Common myeloid progenitor, CD34-positive (primary cell): ENCODE results near the gene RAB11FIP3.

Source experiments
- CTCF ChIA-PET: fragments of 350-600 bp; sonication (Branson Sonifier 250); formaldehyde crosslinking; loops from one replicate; lab custom pipeline; 2021; ENCODE audit warnings: antibody characterized with exemption; lab: Charles Lee
- POLR2A ChIA-PET: fragments of 350-600 bp; sonication (Branson Sonifier 250); formaldehyde crosslinking; loops from one replicate; lab custom pipeline; 2021; ENCODE audit warnings: antibody characterized with exemption; lab: Charles Lee
- DNase-seq, 3 donors: peaks; one replicate each; pipeline versions ENCODE4 v3.0.0 to v3.0.0-alpha.2; 2013
- H3K27ac ChIP-seq, 2 experiments: 1 replicate in 1 of 2; 2 replicates in 1 of 2; pipeline ENCODE4 v1.7.0; 2013; ENCODE audit warnings: inconsistent platforms in 2 of 2, low read length in 2 of 2, mild to moderate bottlenecking in 2 of 2, low read depth in 1 of 2, moderate library complexity in 1 of 2; ENCODE audit not compliant: severe bottlenecking in 2 of 2, insufficient read depth in 1 of 2, poor library complexity in 1 of 2
- H3K27me3 ChIP-seq, 5 experiments: replicated peaks in 2 of 5; 1 replicate in 3 of 5; 2 replicates in 2 of 5; pipeline versions ENCODE4 v1.6.1 to v1.7.0; 2013; ENCODE audit warnings: low read length in 4 of 5, mild to moderate bottlenecking in 2 of 5, moderate library complexity in 2 of 5, inconsistent platforms in 1 of 5; ENCODE audit not compliant: insufficient read depth in 5 of 5, control insufficient read depth in 4 of 5
- H3K36me3 ChIP-seq, 4 experiments: 1 replicate in 2 of 4; 2 replicates in 2 of 4; pipeline versions ENCODE4 v1.6.1 to v1.7.0; 2013; ENCODE audit warnings: low read length in 3 of 4, control low read depth in 1 of 4, mild to moderate bottlenecking in 1 of 4; ENCODE audit not compliant: control insufficient read depth in 4 of 4, insufficient read depth in 4 of 4
- H3K4me1 ChIP-seq, 4 experiments: 1 replicate in 3 of 4; 2 replicates in 1 of 4; pipeline versions ENCODE4 v1.6.1 to v1.7.1; 2013; ENCODE audit warnings: low read length in 3 of 4, mild to moderate bottlenecking in 3 of 4, control low read depth in 1 of 4, inconsistent platforms in 1 of 4, moderate library complexity in 1 of 4; ENCODE audit not compliant: control insufficient read depth in 4 of 4, insufficient read depth in 4 of 4; ENCODE audit errors: control extremely low read depth in 1 of 4
- H3K4me3 ChIP-seq, 7 experiments: 1 replicate in 4 of 7; 2 replicates in 3 of 7; pipeline versions ENCODE4 v1.5.1 to v1.7.0; 2013; ENCODE audit warnings: mild to moderate bottlenecking in 7 of 7, low read length in 6 of 7, moderate library complexity in 6 of 7, inconsistent platforms in 2 of 7, low read depth in 2 of 7, control low read depth in 1 of 7; ENCODE audit not compliant: insufficient read depth in 4 of 7, control insufficient read depth in 1 of 7; ENCODE audit errors: extremely low read depth in 1 of 7
- H3K9me3 ChIP-seq, 5 experiments: 1 replicate in 4 of 5; 2 replicates in 1 of 5; pipeline versions ENCODE4 v1.6.1 to v1.7.1; 2013; ENCODE audit warnings: low read length in 4 of 5, mild to moderate bottlenecking in 2 of 5, inconsistent platforms in 1 of 5, low read depth in 1 of 5, moderate library complexity in 1 of 5; ENCODE audit not compliant: control insufficient read depth in 4 of 5, insufficient read depth in 2 of 5; ENCODE audit errors: control extremely low read depth in 1 of 5
- WGBS: methylation state at CpG from one replicate; pipeline ENCODE4 v1.1.5; 2013; ENCODE audit not compliant: insufficient coverage; 5-methylcytosine and 5-hydroxymethylcytosine counted together

Gene RAB11FIP3

DNA sequence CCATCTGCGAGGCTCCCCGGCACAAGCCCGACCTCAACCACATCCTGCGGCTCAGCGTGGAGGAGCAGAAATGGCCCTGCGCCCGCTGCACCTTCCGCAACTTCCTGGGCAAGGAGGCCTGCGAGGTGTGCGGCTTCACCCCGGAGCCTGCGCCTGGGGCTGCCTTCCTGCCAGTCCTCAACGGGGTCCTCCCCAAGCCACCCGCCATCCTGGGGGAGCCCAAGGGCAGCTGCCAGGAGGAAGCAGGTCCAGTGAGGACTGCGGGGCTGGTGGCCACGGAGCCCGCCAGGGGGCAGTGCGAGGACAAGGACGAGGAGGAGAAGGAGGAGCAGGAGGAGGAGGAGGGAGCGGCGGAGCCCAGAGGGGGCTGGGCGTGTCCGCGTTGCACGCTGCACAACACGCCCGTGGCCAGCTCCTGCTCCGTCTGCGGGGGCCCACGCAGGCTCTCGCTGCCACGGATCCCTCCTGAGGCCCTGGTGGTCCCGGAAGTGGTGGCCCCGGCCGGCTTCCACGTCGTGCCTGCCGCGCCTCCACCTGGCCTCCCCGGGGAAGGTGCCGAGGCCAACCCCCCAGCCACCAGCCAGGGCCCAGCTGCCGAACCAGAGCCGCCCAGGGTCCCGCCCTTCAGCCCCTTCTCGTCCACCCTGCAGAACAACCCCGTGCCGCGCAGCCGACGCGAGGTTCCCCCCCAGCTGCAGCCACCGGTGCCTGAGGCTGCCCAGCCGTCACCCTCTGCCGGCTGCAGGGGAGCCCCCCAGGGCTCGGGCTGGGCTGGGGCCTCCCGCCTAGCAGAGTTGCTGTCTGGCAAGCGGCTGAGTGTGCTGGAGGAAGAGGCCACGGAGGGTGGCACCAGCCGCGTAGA lies 121.7 kb downstream of the RAB11FIP3 start:
- Histone ChIP-seq H3K4me3 (peak overlapping the region in 3 of 7 experiments; percentile 23 to 42 (median 26)), H3K36me3 (peaks cover 5 to 58% (median 24%) of the 10 kb centered on the region in 4 experiments), H3K27ac (no peak overlapping the region), H3K27me3 (no peaks in the 10 kb centered on the region), H3K4me1 (peaks cover 0 to 2% (median 0%) of the 10 kb centered on the region in 4 experiments), H3K9me3 (no peaks in the 10 kb centered on the region)
- POLR2A ChIA-PET = no interaction called here
- DNase-seq = peak in 2 of 3 donors; percentile 55 to 57
- CTCF ChIA-PET = interaction anchor here (0.8 kb wide), 1 partner anchor 10 kb away, joined by 3 read pairs; no protein-coding TSS in a partner anchor
- 86% methylated on average over 50 of the region's 60 CpGs for WGBS

- POLR2A ChIA-PET = interaction anchor here (0.7 kb wide), 1 partner anchor 10 kb away, joined by 3 read pairs; no protein-coding TSS in a partner anchor
- H3K4me1 ChIP-seq = peaks cover 0 to 2% (median 0%) of the 10 kb centered on the region in 4 experiments
- no peaks in the 10 kb centered on the region for H3K27me3 ChIP-seq
- no peaks in the 10 kb centered on the region for H3K9me3 ChIP-seq
- H3K36me3 ChIP-seq = peaks cover 5 to 60% (median 28%) of the 10 kb centered on the region in 4 experiments
- no peak for DNase-seq
- CTCF ChIA-PET = interaction anchor here (0.5 kb wide), 1 partner anchor 47 kb away, joined by 3 read pairs; no protein-coding TSS in a partner anchor
- 98% methylated on average over 21 of the region's 21 CpGs for WGBS
- no peak overlapping the region for H3K27ac ChIP-seq
- no peak overlapping the region for H3K4me3 ChIP-seq
These were observed 123.1 kb downstream of the RAB11FIP3 start for GRCh38 chr16:548586-548985.

- 98% methylated on average over 49 of the region's 54 CpGs for WGBS
- Histone ChIP-seq H3K4me3 (no peak overlapping the region), H3K27me3 (no peaks in the 10 kb centered on the region), H3K9me3 (no peaks in the 10 kb centered on the region), H3K4me1 (peaks cover 0 to 2% (median 0%) of the 10 kb centered on the region in 4 experiments), H3K27ac (no peak overlapping the region), H3K36me3 (peaks cover 5 to 59% (median 30%) of the 10 kb centered on the region in 4 experiments)
- CTCF ChIA-PET = no interaction called here
- peak in 2 of 3 donors; percentile 28 to 32 for DNase-seq
- POLR2A ChIA-PET = no interaction called here
These were observed 124.3 kb downstream of the RAB11FIP3 start for GRCh38 chr16:549544-550263.

GRCh38 chr16:551210-551609 lies 125.8 kb downstream of the RAB11FIP3 start:
- H3K4me1 ChIP-seq = peaks cover 0 to 2% (median 0%) of the 10 kb centered on the region in 4 experiments
- no peaks in the 10 kb centered on the region for H3K9me3 ChIP-seq
- WGBS = 91% methylated on average over 25 of the region's 28 CpGs
- no peak for DNase-seq
- ChIA-PET CTCF (no interaction called here), POLR2A (no interaction called here)
- no peaks in the 10 kb centered on the region for H3K27me3 ChIP-seq
- H3K27ac ChIP-seq = no peak overlapping the region
- peaks cover 5 to 54% (median 30%) of the 10 kb centered on the region in 4 experiments for H3K36me3 ChIP-seq
- H3K4me3 ChIP-seq = no peak overlapping the region

GRCh38 chr16:552171-552570 lies 126.7 kb downstream of the RAB11FIP3 start:
- Histone ChIP-seq H3K4me1 (peaks cover 0 to under 1% (median 0%) of the 10 kb centered on the region in 4 experiments), H3K4me3 (no peak overlapping the region), H3K36me3 (peaks cover 5 to 50% (median 28%) of the 10 kb centered on the region in 4 experiments), H3K27me3 (no peaks in the 10 kb centered on the region), H3K9me3 (no peaks in the 10 kb centered on the region), H3K27ac (no peak overlapping the region)
- no peak for DNase-seq
- CTCF ChIA-PET = no interaction called here
- POLR2A ChIA-PET = no interaction called here
- 97% methylated on average over 35 of the region's 35 CpGs for WGBS

GRCh38 chr16:553601-554296 lies 128.3 kb downstream of the RAB11FIP3 start:
- 94% methylated on average over 30 of the region's 33 CpGs for WGBS
- ChIA-PET CTCF (interaction anchor here (1.3 kb wide), 1 partner anchor 22 kb away, joined by 3 read pairs; no protein-coding TSS in a partner anchor), POLR2A (no interaction called here)
- Histone ChIP-seq H3K27me3 (peaks cover 0 to 6% (median 0%) of the 10 kb centered on the region in 5 experiments), H3K9me3 (no peaks in the 10 kb centered on the region), H3K27ac (no peak overlapping the region), H3K4me3 (no peak overlapping the region), H3K36me3 (peaks cover 1 to 38% (median 20%) of the 10 kb centered on the region in 4 experiments), H3K4me1 (peaks cover 0 to 16% (median 12%) of the 10 kb centered on the region in 4 experiments)
- no peak for DNase-seq
